GM21717 (cell line): ENCODE data around the gene HES2.
"Not testable (repeated sequence)": the region's sequence is repeated elsewhere in the genome, so short reads cannot be mapped to it uniquely, and the experiment has no call there.

Source experiments
- ATAC-seq: cut with Tn5 transposase; IDR thresholded peaks from one replicate; pipeline ENCODE4 v1.9.1; 2021; ENCODE audit warnings: mild to moderate bottlenecking, moderate library complexity; ENCODE audit not compliant: unreplicated experiment

The HES2 gene

GRCh38 chr1:6454856-6455751 lies 35.4 kb upstream of the HES2 start:
- no peak for ATAC-seq

DNA sequence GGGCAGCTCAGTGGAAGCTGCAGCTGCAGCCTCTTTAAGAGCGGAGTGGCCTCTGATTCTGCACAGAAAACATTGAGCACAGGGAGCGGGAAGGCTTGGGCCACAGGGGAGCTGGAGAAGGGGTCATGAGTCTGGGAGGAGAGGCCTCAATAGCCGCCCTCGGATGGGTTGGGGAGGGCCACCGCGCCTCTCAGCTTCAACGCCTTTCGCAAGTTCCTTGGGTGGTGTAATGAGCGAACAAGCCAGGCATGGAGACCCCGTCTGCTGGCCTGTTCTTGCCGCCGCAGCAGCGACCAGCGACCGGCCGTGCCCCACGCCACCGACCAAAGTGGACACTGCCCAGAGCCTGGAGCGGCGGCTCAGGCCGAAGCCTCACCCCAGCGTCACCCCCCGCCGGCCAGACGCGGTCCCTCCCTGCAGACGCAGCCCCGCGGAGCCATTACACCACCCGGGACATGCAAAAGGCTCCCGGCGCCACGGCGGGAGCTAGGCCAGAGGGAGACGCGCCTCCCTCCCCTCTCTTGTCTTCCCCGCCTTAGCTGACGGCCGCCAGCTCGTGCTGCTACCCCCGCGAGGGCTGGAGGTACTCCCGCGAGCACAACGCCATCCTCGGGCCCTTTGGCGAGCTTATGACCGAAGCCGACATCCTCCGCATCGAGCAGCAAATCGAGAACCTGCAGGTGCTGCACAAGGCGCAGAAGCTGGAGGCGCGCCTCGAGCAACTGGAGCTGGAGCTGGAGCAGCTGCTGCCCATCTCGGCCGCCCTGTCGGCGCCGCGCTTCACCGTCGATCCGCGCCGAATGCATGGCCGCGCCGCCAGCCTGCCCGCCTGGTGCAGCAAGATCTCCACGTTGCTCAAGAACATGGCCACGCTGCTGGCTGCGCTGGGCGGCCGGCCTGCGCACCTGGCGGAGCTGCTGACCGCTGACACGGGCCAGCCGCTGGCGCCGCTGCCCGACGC lies 34.5 kb upstream of the HES2 start:
- not testable (repeated sequence) for ATAC-seq

- ATAC-seq, result no peak
Measured at GRCh38 chr1:6450943-6451373, 31.2 kb upstream of the HES2 start.

GRCh38 chr1:6450486-6450885 lies 30.8 kb upstream of the HES2 start:
- ATAC-seq, result not testable (repeated sequence)

DNA sequence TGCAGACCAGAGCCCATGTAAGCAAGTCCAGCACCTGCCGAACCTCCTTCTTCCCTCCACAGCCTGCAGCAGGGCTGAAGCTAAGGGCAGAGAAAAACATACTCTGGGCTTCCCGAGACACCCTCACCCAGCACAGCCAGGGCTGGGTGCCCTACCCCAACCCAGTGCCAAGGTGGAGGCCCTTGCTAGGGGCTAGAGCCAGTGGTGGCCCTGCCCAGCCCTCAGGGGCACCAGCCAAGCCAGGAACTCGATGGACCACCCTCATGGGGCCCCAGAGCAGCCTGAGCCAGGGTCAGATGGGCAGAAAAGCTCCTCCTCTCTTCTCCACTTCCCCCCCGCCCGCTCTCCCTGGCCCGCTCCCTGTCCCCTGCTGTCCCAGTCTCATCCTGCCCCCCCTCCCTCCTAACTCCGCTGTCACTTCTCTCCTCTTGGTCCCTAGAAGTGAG lies 30.3 kb upstream of the HES2 start:
- ATAC-seq, result no peak

- no peak for ATAC-seq
Measured at GRCh38 chr1:6448749-6449631, 29.3 kb upstream of the HES2 start.

DNA sequence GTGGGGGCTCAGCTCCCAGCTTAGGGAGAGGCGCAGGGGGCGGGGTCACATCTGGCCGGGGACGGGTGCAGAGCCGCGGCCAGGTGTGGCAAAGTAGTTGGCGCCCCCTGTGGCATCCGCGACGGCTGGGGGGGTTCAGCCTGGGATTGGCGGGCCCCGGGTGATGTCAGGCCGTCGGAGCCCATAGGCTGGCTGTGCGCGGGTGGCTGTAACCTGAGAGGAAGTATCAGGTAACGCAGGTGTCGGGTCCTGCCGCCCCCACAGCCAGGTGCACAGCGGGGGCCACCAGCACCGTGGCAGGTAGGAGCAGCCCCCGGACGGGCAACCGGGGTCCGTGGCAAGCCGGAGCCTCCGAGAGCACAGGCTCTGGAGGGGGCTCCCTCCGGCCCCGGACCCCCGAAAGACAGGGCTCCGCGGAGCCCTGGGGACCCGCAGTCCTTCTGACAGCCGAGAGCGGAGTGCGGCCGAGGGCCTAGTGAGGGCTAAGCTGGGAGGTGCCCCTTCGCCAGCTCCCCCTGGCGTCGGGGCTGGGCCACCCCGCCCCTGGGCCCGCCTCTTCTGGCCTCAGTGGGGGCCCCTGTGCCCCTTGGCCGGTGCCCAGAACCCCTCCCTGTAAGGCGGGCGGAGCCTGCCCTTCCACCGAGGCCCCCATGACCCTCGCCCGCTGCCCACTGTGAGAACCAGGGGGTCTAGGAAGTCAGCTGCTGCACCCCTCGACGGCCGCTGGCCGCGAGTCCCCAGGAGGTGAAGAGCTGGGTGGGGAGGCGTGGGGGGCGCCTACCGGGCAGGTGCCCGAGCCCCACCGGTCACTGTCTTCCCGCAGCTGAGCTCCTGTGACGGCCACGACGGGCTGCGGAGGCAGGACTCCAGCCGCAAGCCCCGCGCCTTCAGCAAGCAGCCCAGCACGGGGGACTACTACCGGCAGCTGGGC lies 28.4 kb upstream of the HES2 start:
- ATAC-seq, result no peak

DNA sequence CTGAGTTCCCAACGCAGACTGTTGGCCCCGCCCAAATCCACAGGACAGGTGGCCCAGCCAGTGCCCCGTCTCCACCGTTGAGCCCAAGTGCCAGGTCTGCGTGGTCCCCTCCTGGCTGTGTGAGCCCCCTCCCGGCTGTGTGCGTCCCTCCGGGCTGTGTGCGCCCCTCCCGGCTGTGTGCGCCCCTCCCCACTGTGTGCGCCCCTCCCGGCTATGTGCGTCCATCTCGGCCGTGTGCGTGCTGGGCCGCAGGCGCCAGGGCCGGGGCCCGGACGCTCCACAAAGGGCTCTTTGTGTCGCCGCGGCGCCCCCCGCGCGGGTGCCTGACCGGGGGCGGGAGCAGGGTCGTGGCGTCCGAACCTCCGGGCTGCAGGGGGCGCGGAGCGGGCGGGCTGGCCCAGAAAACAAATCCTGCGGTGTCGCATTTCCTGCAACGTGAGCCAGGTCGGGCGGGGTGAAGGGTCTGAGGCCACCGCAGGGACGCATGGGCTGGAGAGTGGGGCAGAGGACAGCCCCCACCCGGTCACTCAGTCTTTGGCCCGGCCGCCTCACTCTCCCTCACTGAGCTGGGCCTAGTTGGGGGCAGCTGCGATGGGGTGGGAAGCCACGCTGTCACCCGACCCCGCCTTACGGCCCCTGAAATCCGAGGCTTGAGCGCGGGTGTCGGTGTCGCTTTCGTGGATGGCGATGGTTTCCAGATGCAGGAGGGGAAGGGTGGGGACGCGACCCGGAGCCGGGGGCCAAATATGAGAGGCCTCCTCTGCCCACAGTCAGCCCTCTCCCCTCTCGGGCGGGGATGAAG lies 27.5 kb upstream of the HES2 start:
- no peak for ATAC-seq

- ATAC-seq, result no peak
Measured at GRCh38 chr1:6446665-6447015, 26.9 kb upstream of the HES2 start.

GRCh38 chr1:6445929-6446328 lies 26.2 kb upstream of the HES2 start:
- ATAC-seq, result not testable (repeated sequence)

GRCh38 chr1:6445062-6445763 lies 25.5 kb upstream of the HES2 start:
- ATAC-seq, result no peak

GRCh38 chr1:6444377-6444776 lies 24.7 kb upstream of the HES2 start:
- ATAC-seq, result no peak

- no peak for ATAC-seq
Measured at GRCh38 chr1:6443339-6444115, 23.8 kb upstream of the HES2 start.

- no peak for ATAC-seq
Measured at GRCh38 chr1:6441586-6441985, 21.9 kb upstream of the HES2 start.

- ATAC-seq, result no peak
Measured at GRCh38 chr1:6440198-6441126, 20.7 kb upstream of the HES2 start.

DNA sequence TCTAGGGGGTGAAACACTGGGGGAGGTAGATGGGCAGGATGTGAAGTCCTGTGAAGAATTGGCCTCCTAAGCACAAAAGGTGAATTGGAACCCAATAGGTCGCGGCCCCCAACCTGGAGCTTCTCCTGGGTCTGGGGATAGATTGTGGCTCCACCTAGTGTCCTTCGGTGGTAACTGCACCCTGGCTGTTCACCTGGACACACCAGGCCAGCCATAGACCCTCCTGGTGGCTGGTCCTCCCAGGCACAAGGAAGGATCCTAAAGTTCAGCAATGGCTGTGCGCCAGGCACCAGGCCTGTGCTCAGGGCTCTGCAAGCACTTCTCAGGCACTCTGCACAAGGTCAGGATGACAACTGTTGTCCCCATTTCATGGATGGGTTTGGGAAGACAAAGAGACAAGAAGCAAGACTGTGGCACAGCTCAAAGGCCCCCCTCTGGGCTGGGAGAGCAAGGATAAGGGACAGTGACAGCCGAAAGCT lies 18.4 kb upstream of the HES2 start:
- no peak for ATAC-seq
